AML-193 (cell line): ENCODE data around the gene HOXC13.

Experiments
- DNase-seq, 2 experiments: peaks; one replicate each; lab custom pipeline; 2025; lab: John Stamatoyannopoulos, UW

HOXC13 gene

GRCh38 chr12:53938326-53939140 lies at the start of gene HOXC13:
TSS of gene HOXC13 (plus strand) at chr12:53938831. CDS start at chr12:53938907, 76 bp downstream.
- DNase-seq: no peak

GRCh38 chr12:53890081-53890480 lies 48.5 kb upstream of the HOXC13 start:
- DNase-seq: no peak

GRCh38 chr12:53892762-53893395 lies 45.8 kb upstream of the HOXC13 start:
- DNase-seq: no peak

- DNase-seq: no peak
Observed at GRCh38 chr12:53899230-53899629, 39.4 kb upstream of the HOXC13 start.

- DNase-seq: no peak
Observed at GRCh38 chr12:53907103-53907502, 31.5 kb upstream of the HOXC13 start.

- DNase-seq: no peak
Observed at GRCh38 chr12:53916788-53917655, 21.6 kb upstream of the HOXC13 start.

GRCh38 chr12:53924521-53925405 lies 13.9 kb upstream of the HOXC13 start:
- DNase-seq: no peak

GRCh38 chr12:53927220-53928029 lies 11.2 kb upstream of the HOXC13 start:
- no peak for DNase-seq

- no peak for DNase-seq
Observed at GRCh38 chr12:53928054-53928835, 10.4 kb upstream of the HOXC13 start.

- DNase-seq: no peak
Observed at GRCh38 chr12:53929527-53929926, 9.1 kb upstream of the HOXC13 start.

GRCh38 chr12:53930591-53931255 lies 7.9 kb upstream of the HOXC13 start:
- no peak for DNase-seq

GRCh38 chr12:53931844-53932581 lies 6.6 kb upstream of the HOXC13 start:
- no peak for DNase-seq

- DNase-seq: no peak
Observed at GRCh38 chr12:53932915-53933314, 5.7 kb upstream of the HOXC13 start.

- no peak for DNase-seq
Observed at GRCh38 chr12:53935383-53936341, 3.0 kb upstream of the HOXC13 start.

- DNase-seq: no peak
Observed at GRCh38 chr12:53937099-53937498, 1.5 kb upstream of the HOXC13 start.

- no peak for DNase-seq
Observed at GRCh38 chr12:53937596-53938325, 870 bp upstream of the HOXC13 start.
